Right lung (tissue), 5 donors: Measurements from ENCODE around the gene SPEF1. TPM values are rescaled to one million over a fixed set of nuclear protein-coding genes. Genes with fewer than 3 reads are reported as not detected.
A peak's percentile ranks its signal among the peaks of the same experiment; 100 is the strongest.

Source experiments
- DNase-seq, 2 donors: peaks; one replicate each; pipeline ENCODE4 v3.0.0-alpha.2; 2013
- polyA plus RNA-seq, 5 donors: library from polyadenylated mRNA; unstranded; fragments of 120-200 nt; gene quantifications; one replicate each; pipeline versions ENCODE4 v1.2.1 to v1.2.3, GENCODE V29; 2013; ENCODE audit warnings: inconsistent platforms in 1 of 5, low replicate concordance in 1 of 5; ENCODE audit not compliant: insufficient read length in 5 of 5, insufficient read depth in 1 of 5

The SPEF1 gene
- polyA plus RNA-seq, 5 donors = 0.72 to 4.8 (median 2.3) TPM

DNA sequence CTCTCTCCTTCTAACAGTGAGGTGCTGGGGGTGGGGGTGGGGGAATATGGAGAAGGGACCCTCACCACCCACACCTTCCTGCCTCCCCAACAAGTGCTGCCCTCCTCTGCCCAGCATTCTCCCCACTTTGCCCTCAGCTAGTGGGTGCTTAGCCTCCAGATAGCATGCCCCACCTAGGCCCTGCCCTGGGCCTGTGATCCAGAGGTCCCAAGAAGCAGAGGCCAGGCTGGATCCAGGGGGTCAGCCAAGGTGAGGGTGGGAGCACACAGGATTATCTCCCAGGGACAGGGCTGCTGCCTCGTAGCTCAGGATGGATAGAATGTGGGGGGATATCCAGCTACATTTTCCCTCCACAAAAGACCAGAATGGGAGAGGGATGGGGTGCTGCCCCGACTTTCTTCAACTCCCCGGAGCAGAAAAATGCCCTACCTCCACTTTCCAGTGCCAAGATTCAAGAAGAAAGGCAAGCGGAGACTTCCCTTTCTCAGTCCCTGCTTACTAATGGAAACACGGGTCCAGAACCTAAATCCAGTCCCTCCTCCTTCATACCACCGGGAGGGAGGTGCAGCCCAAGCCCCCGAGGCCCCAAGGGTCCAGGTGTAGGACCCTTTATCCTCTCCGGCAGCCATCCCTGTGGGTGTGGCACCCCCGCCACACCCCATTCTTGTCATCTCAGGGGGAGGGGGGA is 14.7 kb downstream of the SPEF1 start:
- DNase-seq = no peak

DNA sequence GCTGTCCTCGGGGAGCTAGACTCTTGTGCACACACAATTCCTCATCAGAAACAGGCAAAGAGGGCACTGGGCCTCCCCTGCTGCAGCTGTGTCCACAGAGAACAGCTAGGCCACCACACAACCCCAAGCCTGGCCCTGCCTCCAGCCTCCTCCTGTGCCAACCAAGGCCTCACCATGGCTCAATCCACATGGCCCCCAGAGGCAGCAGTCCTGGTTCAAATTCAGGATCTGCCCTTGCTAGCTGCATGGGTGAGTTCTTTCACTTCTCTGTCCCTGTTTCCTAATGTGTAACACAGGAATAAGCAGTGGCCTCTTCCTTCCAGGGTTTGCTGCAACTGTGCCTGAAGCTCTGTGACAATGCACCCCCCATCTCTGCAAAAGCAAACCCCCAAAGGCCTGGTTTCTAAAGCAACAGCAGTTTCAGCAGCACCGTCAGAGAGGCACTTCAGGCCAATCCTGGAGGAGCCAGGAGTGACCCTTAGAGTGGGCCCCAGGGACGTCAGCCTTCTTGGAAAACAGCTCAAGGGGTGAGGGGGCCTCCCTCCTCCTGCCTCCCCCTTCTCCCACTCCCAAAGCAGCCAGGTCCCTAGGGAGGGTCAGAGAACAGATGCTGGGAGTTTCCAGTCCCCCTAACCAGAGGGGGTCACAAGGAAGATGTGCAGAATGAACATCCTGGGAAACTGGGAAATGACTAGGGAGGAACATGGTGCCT is 15.9 kb downstream of the SPEF1 start:
- DNase-seq = no peak

DNA sequence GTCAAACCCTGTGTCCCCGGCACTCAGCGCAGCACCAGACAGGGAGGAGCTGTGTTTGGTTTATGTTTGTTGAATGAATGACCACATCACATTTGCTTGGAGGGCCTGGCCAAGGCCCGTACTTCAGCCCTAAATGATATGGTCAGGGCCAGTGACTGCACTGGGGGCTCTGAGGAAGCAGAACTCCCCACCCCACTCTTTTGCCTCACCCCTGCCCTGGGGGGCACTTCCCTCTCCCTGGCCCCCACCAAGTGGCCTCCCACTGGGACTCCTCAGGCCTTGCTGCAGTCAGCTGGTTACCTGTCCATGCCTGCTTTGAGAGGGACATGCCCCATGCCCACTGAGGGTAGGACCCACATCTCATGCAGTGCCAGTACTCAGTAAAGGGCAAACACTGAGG is 16.6 kb downstream of the SPEF1 start:
- no peak for DNase-seq

DNA sequence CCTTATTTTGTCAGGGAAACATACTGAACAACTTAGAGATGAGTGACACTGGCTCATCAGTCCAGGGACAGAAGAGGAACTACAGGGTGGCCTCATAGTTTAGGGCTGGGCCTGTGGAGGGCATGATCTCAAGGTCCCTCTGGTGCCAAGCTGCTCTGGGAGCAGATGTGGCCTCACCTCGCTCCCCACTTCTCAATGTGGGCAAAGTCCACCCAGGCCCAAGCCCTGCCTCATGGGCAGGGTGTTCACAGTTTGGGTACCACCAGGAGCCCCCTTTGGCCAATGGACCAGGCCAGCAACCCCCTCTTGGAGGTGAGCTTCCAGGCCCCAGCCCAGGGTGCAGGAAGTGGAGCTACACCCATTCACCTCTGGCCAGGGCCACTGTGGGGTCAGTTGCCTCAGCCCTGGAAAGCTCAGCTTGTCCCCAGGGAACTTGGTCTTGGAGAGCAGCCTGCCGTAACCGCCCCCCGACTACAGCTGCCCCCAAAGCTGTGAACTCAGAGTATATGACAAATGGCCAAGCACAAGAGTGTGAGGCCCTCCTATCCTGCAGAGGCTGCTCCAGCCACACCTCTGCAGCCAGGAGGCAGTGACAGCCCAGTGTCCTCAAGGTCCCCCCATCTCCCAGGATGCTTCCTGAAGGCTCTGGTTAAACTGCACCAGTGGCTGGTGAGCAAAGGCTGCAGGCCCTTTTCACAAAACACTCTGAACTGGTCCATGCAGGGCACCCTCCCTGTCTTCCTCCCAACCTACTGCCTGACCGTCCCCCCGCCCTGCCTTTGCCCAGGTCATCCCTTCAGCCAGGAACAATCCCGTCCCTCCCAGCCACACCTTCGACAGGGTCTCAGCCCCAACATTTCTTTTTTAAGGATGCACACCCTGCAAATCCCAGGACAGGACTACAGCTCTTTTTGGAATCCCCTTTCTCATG is 17.3 kb downstream of the SPEF1 start:
- no peak for DNase-seq

DNA sequence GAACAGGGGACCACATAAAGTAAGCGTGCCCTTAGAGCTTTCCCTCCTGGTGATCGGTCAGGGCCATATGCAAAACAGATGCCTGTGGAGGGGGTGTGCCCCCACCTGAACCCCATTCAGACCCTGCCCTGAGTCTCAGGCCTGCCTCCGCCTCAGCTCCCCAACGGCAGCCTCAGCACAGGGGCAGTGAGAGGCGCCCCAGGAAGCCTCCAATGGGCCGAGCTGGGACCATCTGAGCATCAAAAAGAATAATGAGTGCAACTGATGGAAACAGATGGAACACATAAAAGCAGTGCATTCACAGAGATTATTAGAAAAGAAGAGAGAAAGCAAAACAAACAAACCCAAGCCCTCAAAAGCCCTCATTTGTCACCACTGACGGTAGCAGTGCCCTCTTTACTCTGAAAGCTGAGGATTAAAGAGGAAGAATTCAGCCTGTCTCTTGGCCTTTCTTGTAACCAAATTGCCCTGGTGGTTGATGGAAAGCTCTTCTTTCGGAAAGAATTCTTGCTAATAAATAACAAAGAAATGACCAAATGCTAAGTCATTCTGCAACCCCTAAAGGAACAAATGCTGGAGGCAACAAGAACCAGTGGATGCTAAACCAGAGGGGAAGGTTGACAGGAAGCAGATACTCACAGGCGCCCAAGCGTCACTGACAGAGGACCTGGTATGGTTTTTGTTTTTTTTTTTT is 20.4 kb downstream of the SPEF1 start:
- no peak for DNase-seq

DNA sequence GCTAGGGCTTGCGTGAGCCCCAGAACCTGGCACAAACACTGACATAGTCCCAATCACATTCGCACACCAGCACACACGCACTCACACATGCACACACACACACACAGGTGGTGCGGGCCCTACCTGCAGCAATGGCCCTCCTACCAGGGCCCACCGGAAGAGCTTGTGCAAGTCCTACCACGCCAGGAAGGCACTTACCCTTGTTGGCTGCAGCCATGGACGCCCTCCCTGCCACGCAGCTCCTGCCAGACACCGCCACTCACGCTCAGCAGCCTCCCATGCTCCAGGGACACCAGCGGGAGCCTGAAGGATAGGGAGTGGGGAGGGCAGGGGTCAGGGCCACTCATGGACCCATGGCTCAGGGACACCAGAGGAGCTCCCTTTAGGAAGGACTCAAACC is 21.4 kb downstream of the SPEF1 start:
- DNase-seq = no peak

DNA sequence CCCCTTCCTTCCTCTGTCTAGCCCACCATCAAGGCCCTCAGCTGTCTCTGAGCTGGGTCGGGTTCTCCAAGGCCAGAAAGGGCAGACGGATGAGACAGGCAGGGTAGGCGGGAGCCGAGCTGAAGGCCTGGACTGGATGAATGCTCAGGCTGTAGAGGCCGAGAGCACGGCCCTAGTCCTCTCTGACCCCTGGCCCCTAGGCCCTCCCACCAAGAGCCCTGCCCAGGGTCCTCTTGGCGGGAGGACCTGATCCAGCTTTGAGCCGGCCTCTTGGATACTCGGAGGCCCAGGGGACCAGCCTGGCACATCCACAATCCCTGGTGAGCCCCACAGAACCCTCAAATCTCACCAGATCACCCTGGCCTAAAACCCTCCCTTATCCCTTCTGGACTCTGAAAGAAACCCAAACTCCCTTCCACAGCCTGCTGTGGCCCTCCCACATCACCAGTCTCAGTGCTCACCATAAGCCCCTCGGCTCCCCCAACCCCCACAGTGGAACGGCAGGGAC is 21.9 kb downstream of the SPEF1 start:
- DNase-seq = no peak

DNA sequence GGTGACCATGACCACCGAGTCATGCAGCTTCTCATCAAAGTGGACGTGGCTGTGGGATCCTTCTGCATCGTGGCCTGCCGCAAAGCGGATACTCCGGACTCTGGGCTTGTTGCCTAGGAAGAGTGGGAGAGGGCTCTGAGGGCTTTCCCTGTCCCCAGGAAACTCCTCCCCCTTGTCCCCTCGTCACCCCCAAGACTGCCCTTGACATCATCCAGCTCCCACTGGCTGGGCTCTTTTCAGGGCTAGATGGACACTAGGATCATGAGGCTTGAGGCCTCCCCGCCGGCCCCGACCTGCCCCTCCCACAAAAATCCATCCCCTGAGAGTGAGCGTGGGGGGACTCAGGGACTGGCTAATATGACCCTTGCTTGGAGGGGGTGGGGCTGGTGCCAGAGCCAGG is 22.7 kb downstream of the SPEF1 start:
- DNase-seq = no peak

DNA sequence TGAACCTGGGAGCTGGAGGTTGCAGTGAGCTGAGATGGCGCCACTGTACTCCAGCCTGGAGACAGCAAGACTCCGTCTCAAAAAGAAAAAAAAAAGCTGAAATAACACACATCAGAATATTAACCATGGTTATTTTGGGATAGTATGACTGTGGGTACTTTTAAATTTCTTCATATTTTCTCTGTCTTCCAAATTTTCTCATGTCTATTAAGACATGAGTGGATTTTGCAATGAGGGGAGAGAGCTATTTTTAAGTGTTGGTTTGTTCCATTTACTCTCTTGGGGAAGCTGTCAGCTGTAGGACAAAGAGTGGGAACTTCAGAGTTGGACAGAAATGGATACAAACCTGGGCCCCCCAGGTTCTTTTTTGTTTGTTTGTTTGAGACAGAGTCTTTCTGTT is 24.0 kb downstream of the SPEF1 start:
- DNase-seq = no peak

DNA sequence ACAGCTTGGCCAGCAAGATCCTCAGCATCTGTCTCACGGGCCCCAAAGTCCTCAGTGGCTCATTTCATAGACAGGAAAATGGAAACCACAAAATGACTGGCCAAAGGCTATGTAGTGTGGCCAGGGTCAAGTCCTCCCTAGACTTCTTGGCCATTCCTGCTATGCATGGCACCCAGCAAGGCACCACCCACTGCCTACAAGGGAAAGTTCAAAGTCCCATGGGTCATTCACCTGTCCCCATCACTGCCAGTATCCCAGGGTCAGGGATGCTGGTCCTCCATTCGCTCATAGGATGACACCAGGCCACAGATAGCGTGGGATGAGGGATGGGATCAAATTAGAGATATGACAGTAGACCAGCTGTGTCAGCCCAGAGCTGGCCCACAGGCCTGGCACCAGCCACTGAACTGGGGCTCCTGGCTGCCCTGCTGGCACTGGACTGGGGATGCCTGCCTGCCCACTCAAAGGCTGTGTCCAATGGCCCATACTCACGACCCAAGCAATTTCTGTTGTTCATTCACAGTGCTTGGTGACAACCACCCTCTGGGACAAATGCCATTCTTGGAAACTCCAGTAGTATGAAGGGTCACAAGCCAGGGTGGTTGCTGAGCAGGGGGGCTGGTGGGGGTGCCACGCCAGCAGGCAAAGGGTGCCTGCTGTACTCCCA is 25.3 kb downstream of the SPEF1 start:
- no peak for DNase-seq

DNA sequence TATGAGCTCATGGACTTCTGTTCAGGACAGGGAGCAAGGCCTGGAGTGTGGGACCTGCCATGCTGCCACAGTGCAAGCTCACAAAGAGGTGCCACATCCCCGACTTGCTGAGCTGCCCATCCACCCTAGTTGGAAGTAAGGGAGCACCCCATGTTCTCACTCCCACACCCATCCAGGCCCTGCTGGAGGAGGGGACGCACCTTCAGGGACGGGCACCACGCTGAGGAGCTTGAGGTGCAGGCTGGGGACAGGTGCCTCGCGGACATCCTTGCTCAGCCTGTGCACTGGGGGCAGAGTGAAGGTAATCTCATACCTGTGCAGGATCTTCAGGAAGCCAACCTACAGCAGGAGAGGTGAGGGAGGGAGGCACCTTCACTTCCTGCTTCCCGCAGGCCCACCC is 26.0 kb downstream of the SPEF1 start:
- DNase-seq = no peak

DNA sequence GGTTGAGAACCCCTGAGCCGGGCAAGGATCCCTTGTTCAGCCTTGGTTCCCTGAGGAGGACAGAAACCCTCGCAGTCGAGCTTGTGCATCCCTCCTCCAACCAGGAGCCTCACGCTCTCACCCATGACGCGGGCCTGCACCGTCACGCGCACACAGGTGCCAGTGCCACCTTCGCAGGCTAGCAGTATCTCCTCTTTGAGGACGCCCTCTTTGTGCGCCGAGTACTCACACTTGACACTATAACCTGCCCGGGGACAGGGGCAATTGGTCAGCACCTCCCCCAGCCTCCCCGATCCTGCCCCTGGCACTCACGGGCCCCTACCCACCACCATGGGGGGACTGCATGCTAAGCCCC is 27.0 kb downstream of the SPEF1 start:
- DNase-seq = no peak

DNA sequence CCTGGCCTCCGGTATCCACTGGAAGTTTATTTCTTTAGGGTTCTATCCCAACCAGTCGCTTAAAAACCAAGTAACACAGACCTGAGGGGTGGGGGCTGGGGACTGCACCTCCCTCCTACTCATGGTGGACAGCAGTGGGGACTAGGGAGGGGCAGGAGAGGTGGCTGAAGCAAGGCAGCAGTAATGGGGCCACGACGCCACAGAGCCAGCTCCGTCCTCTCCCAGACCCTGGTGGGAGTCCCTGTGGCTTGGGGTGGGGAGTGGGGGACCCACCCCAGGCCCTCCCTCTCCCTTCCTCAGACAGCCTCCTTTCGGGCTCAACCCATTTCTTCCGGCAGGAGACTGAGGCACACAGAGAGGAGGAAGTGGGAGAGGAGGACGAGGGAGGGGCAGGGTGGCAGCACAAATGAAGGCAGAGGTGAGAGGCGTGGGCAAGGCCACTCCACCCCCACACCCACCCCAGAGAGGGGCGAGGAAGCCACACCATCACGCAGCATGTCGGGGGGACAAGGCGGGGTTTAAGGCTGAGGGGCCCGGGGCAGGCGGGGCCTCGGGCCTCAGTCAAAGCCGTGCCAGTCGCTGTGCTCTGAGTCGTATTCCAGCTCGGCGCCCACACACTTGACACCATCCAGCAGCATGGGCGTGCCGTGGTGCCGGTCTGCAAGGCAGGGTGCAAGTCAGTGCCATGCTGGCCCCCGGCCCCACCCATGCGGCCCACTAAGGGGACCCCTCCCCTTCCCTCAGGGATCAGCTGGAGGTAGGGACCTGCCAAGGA is 27.6 kb downstream of the SPEF1 start:
- no peak for DNase-seq

DNA sequence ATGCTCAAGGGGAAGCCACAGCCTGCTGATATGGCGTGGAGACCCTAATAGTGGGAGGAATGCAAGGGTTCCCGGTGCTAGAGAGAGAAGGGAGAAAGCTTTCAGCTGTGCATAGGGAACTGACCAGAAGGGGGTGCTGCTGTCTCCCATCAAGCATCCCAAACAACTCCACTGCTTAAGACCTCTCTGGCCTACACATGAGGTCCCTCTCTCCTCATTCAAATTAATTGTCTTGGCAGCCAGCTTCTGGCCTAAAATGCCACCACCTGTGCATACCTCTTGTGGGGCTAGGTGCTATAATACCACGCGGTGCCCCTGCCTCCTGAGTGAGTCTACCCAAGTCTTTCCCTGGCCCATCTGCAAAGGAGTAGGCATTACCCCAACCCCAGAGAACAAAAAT is 28.1 kb downstream of the SPEF1 start:
- peak; percentile 42 to 56 for DNase-seq

DNA sequence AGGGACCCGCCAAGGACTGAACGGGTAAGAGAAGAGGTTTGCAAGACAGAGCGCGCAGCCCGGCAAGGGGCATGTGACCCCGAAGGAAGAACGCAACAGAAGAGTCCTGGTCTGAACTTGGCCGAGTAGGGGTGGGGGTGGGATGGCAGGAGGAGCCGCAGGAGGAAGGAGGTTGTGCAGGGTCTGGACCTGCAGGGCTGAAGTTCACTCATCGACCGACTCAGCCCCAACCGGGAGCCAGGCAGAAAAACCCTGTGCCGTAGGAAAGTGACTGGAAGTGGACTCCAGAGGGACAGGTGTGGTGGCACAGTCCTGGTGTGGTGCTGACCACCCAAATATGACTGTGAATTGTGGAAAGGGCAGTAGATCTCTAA is 28.9 kb downstream of the SPEF1 start:
- DNase-seq = no peak

DNA sequence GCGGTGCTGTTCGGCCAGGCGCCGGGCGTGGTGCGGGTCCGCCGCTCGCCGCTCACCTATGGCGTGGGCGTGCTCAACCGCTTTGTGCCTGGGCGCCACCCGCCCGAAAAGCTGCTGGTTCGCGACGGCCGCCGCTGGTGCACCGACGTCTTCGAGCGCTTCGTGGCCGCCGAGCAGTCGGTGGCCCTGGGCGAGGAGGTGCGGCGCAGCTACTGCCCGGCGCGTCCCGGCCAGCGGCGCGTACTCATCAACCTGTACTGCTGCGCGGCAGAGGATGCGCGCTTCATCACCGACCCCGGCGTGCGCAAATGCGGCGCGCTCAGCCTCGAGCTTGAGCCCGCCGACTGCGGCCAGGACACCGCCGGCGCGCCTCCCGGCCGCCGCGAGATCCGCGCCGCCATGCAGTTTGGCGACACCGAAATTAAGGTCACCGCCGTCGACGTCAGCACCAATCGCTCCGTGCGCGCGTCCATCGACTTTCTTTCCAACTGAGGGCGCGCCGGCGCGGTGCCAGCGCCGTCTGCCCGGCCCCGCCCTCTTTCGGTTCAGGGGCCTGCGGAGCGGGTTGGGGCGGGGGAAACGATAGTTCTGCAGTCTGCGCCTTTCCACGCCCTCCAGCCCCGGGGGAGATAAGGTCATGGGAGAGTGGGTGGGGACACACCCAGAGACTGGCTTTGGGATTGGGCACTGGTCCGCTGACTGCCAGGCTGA is 29.4 kb downstream of the SPEF1 start:
- peak in 1 of 2 donors; percentile 39 for DNase-seq

DNA sequence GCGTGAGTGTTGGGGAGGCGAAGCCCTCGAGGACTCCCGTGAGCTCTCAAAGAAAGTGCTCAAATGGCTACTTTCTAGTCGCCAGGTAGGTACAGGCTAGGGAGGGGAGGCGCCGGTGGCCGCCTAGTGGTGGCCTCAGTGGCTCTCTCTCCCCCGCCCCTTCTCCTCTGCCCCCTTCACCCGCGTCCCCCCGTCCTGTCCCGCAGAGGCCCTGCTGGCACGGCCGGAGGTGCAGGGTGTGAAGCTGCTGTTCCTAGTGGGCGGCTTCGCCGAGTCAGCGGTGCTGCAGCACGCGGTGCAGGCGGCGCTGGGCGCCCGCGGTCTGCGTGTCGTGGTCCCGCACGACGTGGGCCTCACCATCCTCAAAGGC is 30.0 kb downstream of the SPEF1 start:
- no peak for DNase-seq

DNA sequence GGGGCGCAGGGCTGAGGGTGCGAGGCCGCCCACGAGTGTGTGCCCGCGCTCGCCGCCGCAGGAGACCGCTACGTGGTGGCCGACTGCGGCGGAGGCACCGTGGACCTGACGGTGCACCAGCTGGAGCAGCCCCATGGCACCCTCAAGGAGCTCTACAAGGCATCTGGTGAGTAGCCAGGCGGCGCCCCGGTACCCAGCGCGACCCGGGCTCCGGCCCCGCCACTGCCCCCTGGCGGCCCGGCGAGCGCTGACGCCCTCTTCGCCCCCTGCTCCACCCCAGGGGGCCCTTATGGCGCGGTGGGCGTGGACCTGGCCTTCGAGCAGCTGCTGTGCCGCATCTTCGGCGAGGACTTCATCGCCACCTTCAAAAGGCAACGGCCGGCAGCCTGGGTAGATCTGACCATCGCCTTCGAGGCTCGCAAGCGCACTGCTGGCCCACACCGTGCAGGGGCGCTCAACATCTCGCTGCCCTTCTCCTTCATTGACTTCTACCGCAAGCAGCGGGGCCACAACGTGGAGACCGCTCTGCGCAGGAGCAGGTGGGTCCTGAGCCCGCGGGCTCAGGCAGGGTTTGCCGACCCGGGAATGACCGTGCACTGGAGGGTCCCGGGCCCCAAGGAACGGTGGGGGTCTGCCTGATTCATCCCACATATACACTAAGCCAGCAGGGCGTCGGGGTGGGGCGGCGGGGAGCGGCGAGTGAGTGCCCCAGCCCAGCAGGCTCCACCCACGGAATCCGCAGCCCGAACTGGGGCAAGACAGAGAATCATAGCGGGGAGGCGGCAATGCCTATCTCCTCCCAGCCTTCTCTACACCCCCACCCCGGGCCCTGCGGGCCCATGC is 31.3 kb downstream of the SPEF1 start:
- no peak for DNase-seq

DNA sequence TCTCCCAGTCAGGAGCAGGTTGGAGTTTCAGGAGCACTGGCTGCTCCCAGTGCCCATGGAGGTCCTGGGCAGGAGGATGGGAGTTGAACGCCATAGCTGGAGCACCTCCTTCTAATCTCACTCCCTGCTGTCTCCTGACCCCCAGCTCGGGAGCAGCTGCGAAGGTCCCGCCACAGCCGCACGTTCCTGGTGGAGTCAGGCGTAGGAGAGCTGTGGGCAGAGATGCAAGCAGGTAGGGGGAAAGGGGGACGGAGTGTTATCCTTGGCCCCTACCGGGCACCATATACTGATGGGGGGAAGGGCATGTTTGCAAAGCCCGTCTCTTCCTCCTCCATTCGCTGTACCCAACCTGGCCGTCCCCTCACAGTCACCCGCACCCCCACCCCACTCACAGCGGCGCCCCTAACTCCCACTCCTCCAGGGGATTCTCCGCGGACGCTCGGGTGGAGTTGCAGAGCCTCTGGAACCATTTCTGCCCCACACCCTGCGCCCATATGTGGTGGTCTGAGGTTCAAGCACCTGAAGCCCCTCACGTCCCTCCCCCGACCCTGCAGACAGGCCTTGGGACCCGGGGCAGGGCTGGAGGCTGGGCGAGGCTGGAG is 32.1 kb downstream of the SPEF1 start:
- DNase-seq = no peak
